NCI-H2196 (cell line): ENCODE data around the gene GUCY2D.

Source experiments
- DNase-seq: peaks from one replicate; lab custom pipeline; 2025; ENCODE audit not compliant: unreplicated experiment; lab: John Stamatoyannopoulos, UW

Gene GUCY2D

GRCh38 chr17:7992516-7992915, 9.9 kb upstream of the GUCY2D start:
- DNase-seq, result no peak

GRCh38 chr17:7992924-7993323, 9.5 kb upstream of the GUCY2D start:
- DNase-seq, result no peak

- DNase-seq, result no peak
These were observed 8.3 kb upstream of the GUCY2D start for GRCh38 chr17:7993972-7994589.

- no peak for DNase-seq
These were observed 6.7 kb upstream of the GUCY2D start for GRCh38 chr17:7995724-7996123.

- DNase-seq, result no peak
These were observed 5.2 kb upstream of the GUCY2D start for GRCh38 chr17:7997186-7997585.

GRCh38 chr17:8002721-8003593, 542 bp downstream of the GUCY2D start:
- DNase-seq, result no peak

- DNase-seq, result no peak
These were observed 1.3 kb downstream of the GUCY2D start for GRCh38 chr17:8003594-8004181.

GRCh38 chr17:8004899-8005298, 2.5 kb downstream of the GUCY2D start:
- DNase-seq, result no peak

- no peak for DNase-seq
These were observed 2.9 kb downstream of the GUCY2D start for GRCh38 chr17:8005357-8005756.

- no peak for DNase-seq
These were observed 3.7 kb downstream of the GUCY2D start for GRCh38 chr17:8005967-8006730.

- DNase-seq, result no peak
These were observed 4.6 kb downstream of the GUCY2D start for GRCh38 chr17:8006836-8007680.

- DNase-seq, result no peak
These were observed 5.4 kb downstream of the GUCY2D start for GRCh38 chr17:8007836-8008235.

- DNase-seq, result no peak
These were observed 9.7 kb downstream of the GUCY2D start for GRCh38 chr17:8012045-8012580.

GRCh38 chr17:8012996-8013640, 10.7 kb downstream of the GUCY2D start:
- no peak for DNase-seq

- DNase-seq, result no peak
These were observed 11.5 kb downstream of the GUCY2D start for GRCh38 chr17:8013731-8014557.

- DNase-seq, result no peak
These were observed 12.1 kb downstream of the GUCY2D start for GRCh38 chr17:8014558-8014850.

- DNase-seq, result no peak
These were observed 13.0 kb downstream of the GUCY2D start for GRCh38 chr17:8015236-8015956.

GRCh38 chr17:8015957-8016631, 13.7 kb downstream of the GUCY2D start:
- no peak for DNase-seq
